ENCODE data around the gene OBSCN.
"Not testable (repeated sequence)": the region's sequence is repeated elsewhere in the genome, so short reads cannot be mapped to it uniquely, and the experiment has no call there.

The OBSCN gene

DNA sequence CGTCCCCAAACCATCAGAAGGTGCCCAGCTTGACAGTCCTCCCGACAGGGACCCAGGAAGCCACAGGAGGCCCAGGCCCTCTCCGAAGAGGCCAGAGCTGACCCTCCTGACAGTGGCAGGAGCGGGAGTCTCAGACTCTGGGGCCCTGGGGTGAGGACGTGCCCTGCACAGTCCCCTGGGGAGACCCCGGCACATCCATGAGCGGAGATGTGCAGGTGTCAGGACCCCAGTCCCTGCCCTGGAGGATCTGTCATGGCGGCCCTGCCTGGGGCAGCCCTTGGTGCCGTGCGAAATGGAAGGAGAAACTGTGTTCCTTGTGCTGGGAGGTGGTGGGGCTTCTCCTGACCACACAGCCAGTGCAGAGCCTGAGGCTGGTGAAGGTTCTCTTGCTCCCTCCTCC lies 55.8 kb downstream of the OBSCN start:
- no peak for DNase-seq

- DNase-seq, result no peak
These were observed 56.4 kb downstream of the OBSCN start for GRCh38 chr1:228264090-228264829.

GRCh38 chr1:228265167-228265566 lies 57.3 kb downstream of the OBSCN start:
- no peak for DNase-seq

DNA sequence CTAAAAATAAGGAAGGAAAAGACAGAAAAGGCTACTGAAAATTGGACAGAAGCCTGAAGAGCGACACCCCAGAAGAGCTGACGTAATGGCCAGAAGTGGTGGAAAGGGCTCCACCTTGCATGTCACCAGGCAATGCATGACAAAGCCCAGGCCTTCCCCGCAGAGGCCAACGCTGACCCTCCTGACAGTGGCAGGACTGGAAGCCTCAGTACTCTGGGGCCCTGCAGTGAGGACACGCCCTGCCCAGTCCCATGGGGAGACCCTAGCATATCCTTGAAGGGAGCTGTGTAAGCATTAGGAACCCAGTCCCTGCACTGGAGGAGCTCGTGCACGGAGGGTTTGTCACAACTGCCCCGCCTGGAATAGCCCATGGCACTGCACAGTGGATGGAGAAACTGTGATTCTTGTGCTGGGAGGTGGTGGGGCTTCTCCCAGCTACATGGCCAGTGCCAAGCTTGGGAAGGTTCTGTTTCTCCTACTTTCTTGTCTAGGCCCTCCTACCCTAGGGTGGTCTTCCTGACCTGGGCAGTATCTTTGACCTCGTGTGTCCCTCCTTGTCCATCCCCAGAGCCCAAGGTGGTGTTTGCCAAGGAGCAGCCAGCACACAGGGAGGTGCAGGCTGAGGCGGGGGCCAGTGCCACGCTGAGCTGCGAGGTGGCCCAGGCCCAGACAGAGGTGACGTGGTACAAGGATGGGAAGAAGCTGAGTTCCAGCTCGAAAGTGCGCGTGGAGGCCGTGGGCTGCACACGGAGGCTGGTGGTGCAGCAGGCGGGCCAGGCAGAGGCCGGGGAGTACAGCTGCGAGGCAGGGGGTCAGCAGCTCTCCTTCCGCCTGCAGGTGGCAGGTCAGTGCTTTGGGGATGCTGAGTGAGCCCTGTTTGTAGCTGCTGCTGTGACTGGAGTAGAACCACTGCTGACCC lies 60.4 kb downstream of the OBSCN start:
- no peak for DNase-seq

GRCh38 chr1:228268881-228269265 lies 61.0 kb downstream of the OBSCN start:
- DNase-seq, result no peak

DNA sequence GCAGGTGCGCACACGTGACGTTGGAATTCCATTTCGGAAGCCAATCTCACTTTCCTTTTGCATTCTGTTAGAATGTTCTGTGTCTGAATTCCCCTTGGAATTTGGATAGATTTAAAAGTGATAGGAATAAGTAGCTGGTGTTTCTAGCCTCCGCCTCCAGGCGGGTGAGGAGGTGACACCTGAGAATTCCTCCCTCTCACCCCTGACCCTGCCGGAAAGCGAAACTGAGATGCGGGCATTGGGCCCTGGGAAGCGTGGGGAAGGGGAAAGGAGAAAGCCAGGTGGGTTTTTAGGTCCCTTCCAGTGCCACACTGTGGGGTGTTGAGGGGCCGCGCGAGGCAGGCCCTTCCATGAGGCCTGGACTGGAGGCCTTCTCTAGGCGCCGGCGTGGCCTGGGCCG lies 61.6 kb downstream of the OBSCN start:
- DNase-seq, result not testable (repeated sequence)

- no peak for DNase-seq
These were observed 62.2 kb downstream of the OBSCN start for GRCh38 chr1:228270032-228270431.

DNA sequence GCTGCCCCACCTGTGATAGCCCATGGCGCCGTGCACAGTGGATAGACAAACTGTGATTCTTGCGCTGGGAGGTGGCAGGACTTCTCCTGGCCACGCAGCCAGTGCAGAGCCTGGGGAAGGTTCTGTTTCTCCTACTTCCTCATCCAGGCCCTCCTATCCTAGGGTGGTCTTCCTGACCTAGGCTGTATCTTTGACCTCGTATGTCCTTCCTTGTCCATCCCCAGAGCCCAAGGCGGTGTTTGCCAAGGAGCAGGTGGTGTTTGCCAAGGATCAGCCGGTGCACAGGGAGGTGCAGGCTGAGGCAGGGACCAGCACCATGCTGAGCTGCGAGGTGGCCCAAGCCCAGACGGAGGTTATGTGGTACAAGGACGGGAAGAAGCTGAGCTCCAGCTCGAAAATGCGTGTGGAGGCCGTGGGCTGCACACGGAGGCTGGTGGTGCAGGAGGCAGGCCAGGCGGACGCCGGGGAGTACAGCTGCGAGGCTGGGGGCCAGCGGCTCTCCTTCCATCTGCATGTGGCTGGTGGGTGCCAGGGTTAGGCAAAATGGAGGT lies 63.9 kb downstream of the OBSCN start:
- no peak for DNase-seq

DNA sequence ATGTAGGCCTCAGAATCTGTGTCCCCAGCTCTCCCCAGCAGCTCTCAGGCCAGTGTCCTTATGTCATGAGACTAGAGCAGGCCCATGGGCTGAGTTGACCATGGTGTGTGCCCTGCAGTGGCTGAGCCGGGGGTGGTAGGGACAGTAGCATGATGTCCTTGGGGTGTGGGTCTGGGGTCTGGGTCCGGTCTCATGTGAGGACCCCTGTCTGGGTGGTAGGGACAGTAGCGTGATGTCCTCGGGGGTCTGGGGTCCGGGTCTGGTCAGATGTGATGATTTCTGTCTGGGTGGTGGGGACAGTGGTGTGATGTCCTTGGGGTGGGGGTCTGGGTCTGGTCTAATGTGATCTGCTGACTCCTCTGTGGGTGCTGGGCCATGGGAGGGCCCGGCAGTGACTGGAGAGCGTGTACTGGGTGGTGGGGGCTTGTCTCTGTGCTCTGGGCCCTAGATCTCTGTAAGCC lies 64.5 kb downstream of the OBSCN start:
- DNase-seq, result no peak

- no peak for DNase-seq
These were observed 65.2 kb downstream of the OBSCN start for GRCh38 chr1:228272831-228273571.

- no peak for DNase-seq
These were observed 66.0 kb downstream of the OBSCN start for GRCh38 chr1:228273720-228274451.

DNA sequence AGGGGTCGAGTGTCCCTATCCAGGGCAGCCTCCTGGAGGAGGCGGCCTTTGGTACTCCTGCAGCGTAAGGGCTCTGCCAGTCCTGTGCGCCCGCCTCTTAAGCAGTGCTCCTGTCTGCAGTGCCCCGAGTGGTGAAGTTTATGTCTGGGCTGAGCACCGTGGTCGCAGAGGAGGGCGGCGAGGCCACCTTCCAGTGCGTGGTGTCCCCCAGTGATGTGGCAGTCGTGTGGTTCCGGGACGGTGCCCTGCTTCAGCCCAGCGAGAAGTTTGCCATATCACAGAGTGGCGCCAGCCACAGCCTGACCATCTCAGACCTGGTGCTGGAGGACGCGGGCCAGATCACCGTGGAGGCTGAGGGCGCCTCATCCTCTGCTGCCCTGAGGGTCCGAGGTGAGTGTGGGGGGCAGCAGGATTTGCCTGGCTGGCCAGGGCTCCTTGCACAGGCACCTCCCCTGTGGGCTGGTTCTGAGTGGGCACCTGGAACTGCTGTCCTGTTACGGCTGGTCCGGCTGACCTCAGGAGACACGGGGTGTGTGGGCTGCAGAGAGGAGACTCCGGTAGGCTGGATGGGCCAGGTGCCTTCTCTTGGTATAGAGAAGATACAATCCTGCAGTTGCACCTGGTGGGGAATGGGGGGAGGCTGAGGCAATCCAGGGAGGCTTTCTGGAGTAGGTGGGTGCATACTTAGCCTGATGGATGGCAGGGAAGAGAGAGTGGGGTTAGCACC lies 66.8 kb downstream of the OBSCN start:
- DNase-seq, result no peak

DNA sequence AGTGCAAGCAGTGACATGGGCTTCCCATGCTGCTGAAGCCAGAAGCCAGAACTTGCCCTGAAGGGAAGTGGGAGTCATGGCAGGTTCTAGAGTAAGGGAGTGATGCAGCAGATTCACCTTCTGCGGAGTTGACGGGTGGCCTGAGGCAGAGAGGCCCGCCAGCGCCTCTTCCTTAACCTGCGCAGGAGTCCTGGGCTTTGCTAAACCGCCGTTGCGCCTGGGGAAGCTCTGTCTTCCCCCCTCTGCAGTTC lies 67.3 kb downstream of the OBSCN start:
- DNase-seq, result no peak

DNA sequence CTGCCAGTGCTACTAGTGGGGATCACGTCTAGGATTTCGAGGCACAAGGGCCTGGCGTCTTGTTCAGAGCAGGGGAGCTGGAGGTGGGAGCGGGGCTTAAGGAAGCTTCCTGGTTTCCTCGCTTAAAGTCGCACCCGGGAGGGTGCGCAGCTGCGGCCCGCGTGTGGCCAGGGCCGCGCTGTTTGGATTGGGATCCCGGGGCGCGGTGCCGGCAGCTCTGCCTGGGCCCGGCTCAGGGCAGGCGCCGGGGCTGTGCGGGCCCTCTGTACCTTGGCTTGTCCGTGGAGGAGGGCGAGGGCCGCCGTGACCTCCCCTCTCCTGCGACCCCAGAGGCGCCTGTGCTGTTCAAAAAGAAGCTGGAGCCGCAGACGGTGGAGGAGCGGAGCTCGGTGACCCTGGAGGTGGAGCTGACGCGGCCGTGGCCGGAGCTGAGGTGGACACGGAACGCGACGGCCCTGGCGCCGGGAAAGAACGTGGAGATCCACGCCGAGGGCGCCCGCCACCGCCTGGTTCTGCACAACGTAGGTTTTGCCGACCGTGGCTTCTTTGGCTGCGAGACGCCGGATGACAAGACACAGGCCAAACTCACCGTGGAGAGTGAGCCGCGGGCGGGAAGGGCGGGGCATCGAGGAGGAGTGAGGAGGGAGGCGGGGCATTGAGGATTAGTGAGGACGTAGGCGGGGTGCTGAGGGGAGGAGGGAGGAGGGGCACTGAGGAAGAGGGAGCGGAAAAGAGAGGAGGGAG lies 67.8 kb downstream of the OBSCN start:
- DNase-seq, result no peak

- DNase-seq, result no peak
These were observed 68.5 kb downstream of the OBSCN start for GRCh38 chr1:228276174-228276831.

- DNase-seq, result no peak
These were observed 69.2 kb downstream of the OBSCN start for GRCh38 chr1:228276901-228277490.

DNA sequence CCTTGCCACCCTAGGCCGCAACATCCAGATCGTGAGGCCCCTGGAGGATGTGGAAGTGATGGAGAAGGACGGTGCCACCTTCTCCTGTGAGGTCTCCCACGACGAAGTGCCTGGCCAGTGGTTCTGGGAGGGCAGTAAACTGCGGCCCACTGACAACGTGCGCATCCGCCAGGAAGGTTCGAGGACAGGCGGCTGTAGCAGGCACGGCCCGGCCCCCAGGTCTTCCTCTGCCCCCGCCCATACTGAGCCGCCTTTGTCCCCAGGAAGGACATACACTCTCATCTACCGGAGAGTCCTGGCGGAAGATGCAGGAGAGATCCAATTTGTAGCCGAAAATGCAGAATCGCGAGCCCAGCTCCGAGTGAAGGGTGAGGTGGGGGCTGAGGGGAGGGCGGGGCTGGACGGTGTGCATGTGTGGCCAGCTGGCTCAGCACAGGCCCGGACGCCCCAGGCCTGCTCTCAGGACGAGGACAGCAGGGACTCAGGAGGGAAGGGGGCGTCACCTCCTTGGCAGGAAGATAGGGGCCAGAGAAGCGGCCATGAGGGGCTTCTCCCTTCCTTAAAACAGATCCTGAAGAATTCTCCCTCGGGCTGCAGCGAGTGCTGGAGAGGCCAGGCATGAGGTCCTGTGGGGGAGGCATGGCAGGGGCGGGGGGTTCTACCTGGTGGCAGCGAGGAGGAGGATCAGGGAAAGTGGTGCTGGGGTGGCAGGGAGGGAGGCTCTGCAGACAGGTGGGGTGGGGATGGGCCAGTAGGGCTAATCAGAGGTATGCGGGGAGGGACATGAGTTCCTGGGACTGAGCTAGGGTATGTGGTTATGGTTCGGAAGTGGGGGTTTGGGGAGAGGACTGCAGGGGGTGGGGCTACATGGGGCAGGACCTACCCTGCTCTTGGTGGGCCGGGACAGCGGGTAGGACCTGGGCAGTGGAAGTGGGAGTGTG lies 69.9 kb downstream of the OBSCN start:
- no peak for DNase-seq

GRCh38 chr1:228278432-228278941 lies 70.6 kb downstream of the OBSCN start:
- no peak for DNase-seq

Data from cortex of kidney (tissue), 1 donor.